ENCODE data around the gene NEBL.

The NEBL gene

DNA sequence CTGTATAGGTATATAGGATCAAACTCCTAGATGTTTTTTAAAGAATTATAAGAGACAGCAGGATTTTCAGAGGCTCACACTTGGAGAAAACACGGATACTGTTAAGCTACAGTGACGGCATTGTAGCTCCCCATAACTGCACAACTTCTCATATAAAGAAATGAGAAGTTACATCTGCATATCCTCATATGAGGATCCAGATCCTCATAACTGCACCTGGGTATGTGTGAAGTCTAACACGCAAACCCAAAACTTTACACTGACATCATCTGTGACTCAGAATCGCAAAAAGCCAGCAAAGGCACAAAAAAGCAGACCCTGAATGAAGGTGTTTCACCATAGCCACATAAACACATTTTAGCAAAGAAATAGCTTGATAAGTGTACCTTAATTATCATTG, 34.1 kb downstream of the NEBL start:
- no peak for DNase-seq (ENCODE audit: low spot score)
- Mint-ChIP-seq H3K9me3 (no peaks in the 10 kb centered on the region), H3K27me3 (ENCODE audit: low read depth) (no peaks in the 10 kb centered on the region), H3K36me3 (ENCODE audit: low read depth) (no peaks in the 10 kb centered on the region), H3K4me1 (ENCODE audit: low read depth) (no peaks in the 10 kb centered on the region), H3K27ac (no peak overlapping the region), H3K4me3 (no peak overlapping the region)

GRCh38 chr10:20858292-20859124, 38.6 kb downstream of the NEBL start:
- no peak overlapping the region for H3K27ac Mint-ChIP-seq
- H3K27me3 Mint-ChIP-seq (ENCODE audit: low read depth) = no peaks in the 10 kb centered on the region
- no peak overlapping the region for H3K4me3 Mint-ChIP-seq
- DNase-seq (ENCODE audit: low spot score) = no peak
- no peaks in the 10 kb centered on the region for H3K9me3 Mint-ChIP-seq
- H3K4me1 Mint-ChIP-seq (ENCODE audit: low read depth) = no peaks in the 10 kb centered on the region
- no peaks in the 10 kb centered on the region for H3K36me3 Mint-ChIP-seq (ENCODE audit: low read depth)

GRCh38 chr10:20856484-20856883, 40.6 kb downstream of the NEBL start:
- no peaks in the 10 kb centered on the region for H3K36me3 Mint-ChIP-seq (ENCODE audit: low read depth)
- H3K4me3 Mint-ChIP-seq = no peak overlapping the region

DNA sequence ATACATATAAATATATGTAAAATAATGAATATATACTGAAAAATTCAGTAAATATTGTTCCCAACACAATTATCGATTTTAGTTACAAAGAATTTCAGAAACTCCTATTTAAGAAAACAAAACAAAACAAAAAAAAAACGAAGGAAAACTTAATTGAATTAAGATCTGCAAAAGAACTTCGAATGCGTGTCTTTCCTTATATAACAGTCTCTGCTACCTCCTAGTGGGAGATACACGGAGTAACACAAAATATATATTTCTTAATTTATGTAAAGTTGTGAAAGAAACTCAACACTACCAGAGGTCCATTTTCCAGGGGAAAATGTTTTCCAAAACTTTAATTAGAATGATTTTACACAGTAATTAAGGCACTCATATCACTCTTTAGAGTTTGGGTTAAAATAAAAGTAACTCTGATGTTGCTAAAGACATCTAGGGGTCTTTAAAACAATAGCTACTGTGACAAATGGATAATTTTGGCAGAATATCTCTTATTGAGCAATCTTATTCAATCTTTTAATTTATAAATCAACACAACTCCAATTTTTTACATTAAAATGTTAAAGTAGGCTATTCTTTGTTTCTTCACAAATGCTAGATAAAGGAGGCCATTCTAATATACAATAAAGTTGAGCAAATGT, 41.6 kb downstream of the NEBL start:
- Mint-ChIP-seq H3K36me3 (ENCODE audit: low read depth) (no peaks in the 10 kb centered on the region), H3K4me1 (ENCODE audit: low read depth) (no peaks in the 10 kb centered on the region), H3K27me3 (ENCODE audit: low read depth) (no peaks in the 10 kb centered on the region), H3K27ac (no peak overlapping the region), H3K9me3 (no peaks in the 10 kb centered on the region), H3K4me3 (no peak overlapping the region)
- no peak for DNase-seq (ENCODE audit: low spot score)

More at GRCh38 chr10:20856484-20856883, 40.6 kb downstream of the NEBL start:
- Mint-ChIP-seq H3K4me1 (ENCODE audit: low read depth) (no peaks in the 10 kb centered on the region), H3K27ac (no peak overlapping the region), H3K27me3 (ENCODE audit: low read depth) (no peaks in the 10 kb centered on the region), H3K9me3 (no peaks in the 10 kb centered on the region)
- no peak for DNase-seq (ENCODE audit: low spot score)

DNA sequence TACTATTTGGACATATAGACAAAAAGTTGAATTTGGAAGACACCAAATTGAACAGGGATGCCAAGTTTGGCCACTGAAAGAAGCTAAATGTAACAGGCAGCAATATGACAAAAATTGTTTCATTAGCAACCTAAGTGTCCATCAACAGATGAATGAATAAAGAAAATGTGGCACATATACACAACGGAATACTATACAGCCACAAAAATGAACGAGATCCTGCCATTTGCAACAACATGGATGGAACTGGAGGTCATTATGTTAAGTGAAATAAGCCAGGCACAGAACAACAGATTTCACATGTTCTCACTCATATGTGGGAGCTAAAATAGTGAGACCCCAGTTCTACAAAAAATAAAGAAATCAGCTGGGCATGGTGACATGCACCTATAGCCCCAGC, 43.8 kb downstream of the NEBL start:
- Mint-ChIP-seq H3K27me3 (ENCODE audit: low read depth) (no peaks in the 10 kb centered on the region), H3K4me1 (ENCODE audit: low read depth) (no peaks in the 10 kb centered on the region), H3K36me3 (ENCODE audit: low read depth) (no peaks in the 10 kb centered on the region), H3K9me3 (no peaks in the 10 kb centered on the region), H3K27ac (no peak overlapping the region), H3K4me3 (no peak overlapping the region)
- no peak for DNase-seq (ENCODE audit: low spot score)

DNA sequence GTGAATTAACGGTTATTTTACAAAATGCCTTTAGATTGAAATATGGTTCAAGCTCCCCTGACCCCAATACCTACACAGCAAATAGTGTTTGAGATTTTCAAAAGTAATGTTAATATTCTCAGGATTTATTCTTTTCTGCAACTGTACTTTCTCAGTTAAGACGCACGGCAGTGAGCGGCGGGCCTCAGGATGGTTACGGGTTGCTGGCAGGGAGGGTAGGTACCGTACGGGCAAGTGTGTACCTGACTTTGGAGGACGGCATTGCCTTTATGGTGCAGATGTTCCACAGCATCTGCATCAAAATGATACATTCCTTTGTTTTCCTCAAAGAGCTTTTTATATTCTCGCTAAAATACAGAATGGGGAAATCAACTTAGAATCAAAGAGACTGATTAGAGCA, 44.8 kb downstream of the NEBL start:
- H3K9me3 Mint-ChIP-seq = no peaks in the 10 kb centered on the region
- H3K4me3 Mint-ChIP-seq = no peak overlapping the region
- H3K36me3 Mint-ChIP-seq (ENCODE audit: low read depth) = no peaks in the 10 kb centered on the region
- no peaks in the 10 kb centered on the region for H3K27me3 Mint-ChIP-seq (ENCODE audit: low read depth)
- H3K4me1 Mint-ChIP-seq (ENCODE audit: low read depth) = no peaks in the 10 kb centered on the region
- H3K27ac Mint-ChIP-seq = no peak overlapping the region
- DNase-seq (ENCODE audit: low spot score) = no peak

- no peaks in the 10 kb centered on the region for H3K4me1 Mint-ChIP-seq (ENCODE audit: low read depth)
Measured at GRCh38 chr10:20847512-20847911, 49.6 kb downstream of the NEBL start.

GRCh38 chr10:20846263-20846662, 50.8 kb downstream of the NEBL start:
- Mint-ChIP-seq H3K4me3 (no peak overlapping the region), H3K27me3 (ENCODE audit: low read depth) (no peaks in the 10 kb centered on the region), H3K27ac (no peak overlapping the region), H3K9me3 (peaks cover 3% of the 10 kb centered on the region), H3K4me1 (ENCODE audit: low read depth) (no peaks in the 10 kb centered on the region), H3K36me3 (ENCODE audit: low read depth) (no peaks in the 10 kb centered on the region)
- no peak for DNase-seq (ENCODE audit: low spot score)

More at GRCh38 chr10:20847512-20847911, 49.6 kb downstream of the NEBL start:
- Mint-ChIP-seq H3K9me3 (peaks cover 3% of the 10 kb centered on the region), H3K27ac (no peak overlapping the region), H3K27me3 (ENCODE audit: low read depth) (no peaks in the 10 kb centered on the region), H3K36me3 (ENCODE audit: low read depth) (no peaks in the 10 kb centered on the region), H3K4me3 (no peak overlapping the region)
- no peak for DNase-seq (ENCODE audit: low spot score)

- H3K9me3 Mint-ChIP-seq = peaks cover 7% of the 10 kb centered on the region
- H3K36me3 Mint-ChIP-seq (ENCODE audit: low read depth) = no peaks in the 10 kb centered on the region
- no peak overlapping the region for H3K27ac Mint-ChIP-seq
- H3K27me3 Mint-ChIP-seq (ENCODE audit: low read depth) = no peaks in the 10 kb centered on the region
- DNase-seq (ENCODE audit: low spot score) = no peak
- H3K4me3 Mint-ChIP-seq = no peak overlapping the region
- no peaks in the 10 kb centered on the region for H3K4me1 Mint-ChIP-seq (ENCODE audit: low read depth)
Measured at GRCh38 chr10:20841419-20841818, 55.7 kb downstream of the NEBL start.

- H3K4me3 Mint-ChIP-seq = no peak overlapping the region
- H3K36me3 Mint-ChIP-seq (ENCODE audit: low read depth) = no peaks in the 10 kb centered on the region
- no peaks in the 10 kb centered on the region for H3K4me1 Mint-ChIP-seq (ENCODE audit: low read depth)
- no peak overlapping the region for H3K27ac Mint-ChIP-seq
- DNase-seq (ENCODE audit: low spot score) = no peak
- H3K9me3 Mint-ChIP-seq = peaks cover 13% of the 10 kb centered on the region
- H3K27me3 Mint-ChIP-seq (ENCODE audit: low read depth) = no peaks in the 10 kb centered on the region
Measured at GRCh38 chr10:20839910-20840309, 57.2 kb downstream of the NEBL start.

DNA sequence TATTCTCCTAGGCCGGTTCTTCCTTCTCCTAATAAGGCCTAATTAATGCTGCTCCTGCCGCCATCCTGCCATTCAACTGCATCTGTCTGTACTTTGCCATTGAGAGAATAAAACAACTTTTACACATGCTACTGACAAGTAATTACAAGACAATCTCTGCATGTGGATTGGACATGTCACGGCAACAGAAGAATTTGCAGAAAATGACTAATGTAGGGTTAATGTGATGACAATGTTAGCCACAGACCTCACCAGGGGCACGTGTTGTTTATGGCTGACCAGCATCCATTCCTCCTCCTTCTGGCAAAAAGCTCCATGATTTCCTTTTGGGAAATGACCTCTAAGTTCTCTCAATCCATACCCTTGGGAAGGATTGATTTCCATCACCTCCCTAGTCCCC, 58.0 kb downstream of the NEBL start:
- Mint-ChIP-seq H3K4me1 (ENCODE audit: low read depth) (no peaks in the 10 kb centered on the region), H3K36me3 (ENCODE audit: low read depth) (no peaks in the 10 kb centered on the region), H3K4me3 (no peak overlapping the region), H3K9me3 (peaks cover 13% of the 10 kb centered on the region), H3K27ac (no peak overlapping the region), H3K27me3 (ENCODE audit: low read depth) (no peaks in the 10 kb centered on the region)
- DNase-seq (ENCODE audit: low spot score) = no peak

DNA sequence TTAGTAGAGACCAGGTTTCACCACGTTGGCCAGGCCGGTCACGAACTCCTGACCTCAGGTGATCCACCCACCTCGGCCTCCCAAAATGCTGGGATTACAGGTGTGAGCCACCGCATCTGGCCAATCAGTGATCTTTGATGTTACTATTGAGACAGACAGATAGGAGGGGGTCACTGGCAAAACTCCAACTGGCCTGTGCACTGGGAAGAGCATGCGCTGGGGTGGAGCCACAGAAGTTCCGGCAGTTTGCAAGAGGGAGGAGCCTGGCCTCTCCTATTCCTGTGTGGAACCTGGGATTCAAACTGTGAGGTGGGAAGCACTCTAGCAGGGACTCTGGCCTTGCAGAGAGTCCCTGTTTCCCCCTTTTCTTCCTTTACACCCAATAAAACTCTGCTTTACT, 60.7 kb downstream of the NEBL start:
- no peak overlapping the region for H3K4me3 Mint-ChIP-seq
- no peaks in the 10 kb centered on the region for H3K27me3 Mint-ChIP-seq (ENCODE audit: low read depth)
- H3K9me3 Mint-ChIP-seq = peaks cover 10% of the 10 kb centered on the region
- no peaks in the 10 kb centered on the region for H3K4me1 Mint-ChIP-seq (ENCODE audit: low read depth)
- H3K36me3 Mint-ChIP-seq (ENCODE audit: low read depth) = no peaks in the 10 kb centered on the region
- H3K27ac Mint-ChIP-seq = no peak overlapping the region
- DNase-seq (ENCODE audit: low spot score) = no peak

DNA sequence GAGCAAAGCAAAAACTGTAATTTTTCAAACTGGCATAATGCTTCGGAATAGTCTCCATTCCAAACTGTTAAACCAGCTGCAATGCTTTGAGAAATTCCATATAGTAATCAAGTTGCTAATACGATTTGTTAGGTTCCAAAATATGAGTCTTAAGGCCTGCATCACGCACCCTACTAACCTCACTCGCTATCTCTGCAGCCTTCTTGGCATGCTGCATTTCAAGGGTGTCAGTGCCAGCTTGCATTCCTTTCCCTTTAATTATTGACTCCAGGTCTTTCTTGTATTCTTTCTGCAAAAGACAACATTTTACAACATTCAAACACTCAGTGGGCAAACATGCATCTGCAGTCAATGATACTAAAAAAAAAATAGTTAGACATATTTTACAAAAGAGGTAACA, 61.8 kb downstream of the NEBL start:
- Mint-ChIP-seq H3K4me3 (no peak overlapping the region), H3K27ac (no peak overlapping the region)
- no peak for DNase-seq (ENCODE audit: low spot score)

DNA sequence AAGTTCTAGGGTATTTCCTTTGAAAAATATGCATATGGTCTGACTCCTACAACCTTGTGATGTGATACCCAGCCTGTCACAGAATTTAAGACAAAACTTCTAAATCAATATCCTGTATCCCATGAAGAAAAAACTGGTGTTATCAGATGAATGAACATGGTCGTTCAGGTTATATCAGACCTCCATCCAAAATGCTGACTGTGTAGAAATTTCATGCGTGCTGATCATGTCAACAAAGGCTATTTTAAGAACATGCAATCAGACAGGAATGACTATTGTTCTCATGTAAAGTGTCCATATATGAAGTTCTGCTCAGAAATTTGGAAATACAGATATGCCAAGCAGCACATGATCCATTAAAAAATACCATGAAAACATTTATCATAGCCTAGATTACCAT, 62.3 kb downstream of the NEBL start:
- DNase-seq (ENCODE audit: low spot score) = no peak
- no peak overlapping the region for H3K4me3 Mint-ChIP-seq
- H3K27me3 Mint-ChIP-seq (ENCODE audit: low read depth) = no peaks in the 10 kb centered on the region
- H3K4me1 Mint-ChIP-seq (ENCODE audit: low read depth) = no peaks in the 10 kb centered on the region
- no peaks in the 10 kb centered on the region for H3K36me3 Mint-ChIP-seq (ENCODE audit: low read depth)
- H3K9me3 Mint-ChIP-seq = peaks cover 10% of the 10 kb centered on the region
- H3K27ac Mint-ChIP-seq = no peak overlapping the region

More for the DNA sequence above, 61.8 kb downstream of the NEBL start:
- Mint-ChIP-seq H3K4me1 (ENCODE audit: low read depth) (no peaks in the 10 kb centered on the region), H3K27me3 (ENCODE audit: low read depth) (no peaks in the 10 kb centered on the region), H3K9me3 (peaks cover 10% of the 10 kb centered on the region), H3K36me3 (ENCODE audit: low read depth) (no peaks in the 10 kb centered on the region)
